GM12892 (cell line): ENCODE data around the gene CD274.

Experiments
- DNase-seq: peaks from one replicate; pipeline ENCODE4 v3.0.0; 2011; ENCODE audit not compliant: insufficient read length
- FAIRE-seq: peaks from 2 replicates; lab custom pipeline; 2011; peaks lifted over from hg19 to GRCh38; lab: Jason Lieb, UNC
- POLR2A ChIP-seq: IDR thresholded peaks from 2 replicates; pipeline ENCODE4 v1.6.1; 2011; ENCODE audit warnings: low read depth, low read length, control low read depth
- POLR2AphosphoS5 ChIP-seq: IDR thresholded peaks from 2 replicates; pipeline ENCODE4 v1.6.1; 2011; ENCODE audit warnings: low read depth, low read length, control low read depth
- TAF1 ChIP-seq: IDR thresholded peaks from 2 replicates; pipeline ENCODE4 v1.6.1; 2011; ENCODE audit warnings: low read depth, mild to moderate bottlenecking, control low read depth, low read length, borderline replicate concordance

Gene CD274

DNA sequence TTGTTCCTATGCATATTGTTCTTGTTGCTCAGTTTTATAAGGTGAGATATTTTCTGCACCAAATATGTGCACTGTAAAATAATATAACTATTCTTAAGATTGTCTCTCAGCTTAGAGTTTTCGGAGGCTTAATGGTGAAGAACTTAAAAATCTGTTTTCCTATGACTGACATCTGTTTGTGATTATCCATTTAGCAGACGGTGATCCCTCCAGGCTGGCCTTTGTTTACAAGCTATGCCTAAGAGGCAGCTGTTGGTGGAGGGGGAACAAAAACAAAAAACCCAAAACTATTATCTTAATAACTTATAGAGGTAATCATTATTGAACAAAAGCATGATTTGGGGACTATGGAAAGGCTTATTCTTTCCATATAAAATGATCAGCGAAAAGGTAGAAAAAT lies 60.6 kb downstream of the CD274 start:
- FAIRE-seq: no peak
- no peak for TF ChIP-seq POLR2A
- no peak for TF ChIP-seq TAF1
- no peak for TF ChIP-seq POLR2AphosphoS5
- no peak for DNase-seq

DNA sequence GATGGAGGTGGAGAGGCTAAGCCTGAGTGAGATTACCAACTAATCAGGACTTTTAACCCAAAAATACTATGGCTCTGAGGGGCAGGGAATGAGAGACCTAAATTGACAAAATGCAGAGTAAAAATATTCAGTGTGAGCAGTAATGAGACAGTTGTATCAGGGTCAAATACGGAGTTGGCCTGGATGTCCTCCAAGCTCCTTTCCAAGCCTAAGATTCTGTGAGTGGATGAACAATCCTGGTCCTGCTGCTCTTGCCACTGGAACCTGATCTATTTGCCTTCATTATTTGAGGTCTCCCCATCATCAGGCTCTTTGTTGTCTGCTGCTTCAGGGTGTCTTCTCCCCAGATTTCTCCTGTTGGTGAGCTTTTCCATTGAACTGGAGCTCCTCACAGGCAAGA lies 61.1 kb downstream of the CD274 start:
- FAIRE-seq: no peak
- no peak for DNase-seq

DNA sequence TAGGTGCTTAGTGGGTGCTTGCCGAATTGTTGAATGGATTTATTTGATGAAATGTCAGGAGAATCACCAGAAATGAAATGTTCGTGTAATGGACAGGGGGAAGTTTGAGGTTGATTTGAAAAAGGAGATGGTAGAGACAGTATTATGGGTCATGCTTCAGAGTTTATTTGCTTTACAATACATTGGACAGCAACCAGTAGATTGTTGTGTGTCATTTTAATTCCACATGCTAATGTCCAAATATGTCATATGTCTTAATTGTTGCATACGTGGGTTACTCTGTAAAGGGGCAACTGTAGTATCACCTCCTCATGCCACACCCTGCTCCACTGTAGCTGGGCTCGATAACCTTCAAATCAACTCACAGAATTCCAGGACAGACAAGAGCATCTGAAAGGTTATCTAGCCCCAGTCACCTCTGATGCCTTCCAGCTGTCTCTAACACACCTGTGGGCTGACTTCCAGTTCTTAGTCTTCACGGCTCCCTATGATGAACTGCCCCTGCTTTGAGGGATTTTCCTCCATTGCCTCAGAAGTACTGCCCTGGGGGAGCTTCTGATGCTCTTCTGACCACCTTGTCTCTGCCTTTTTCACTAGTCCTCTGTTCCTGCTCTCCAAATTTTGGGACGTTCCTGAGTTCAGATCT lies 61.7 kb downstream of the CD274 start:
- FAIRE-seq (no peak), DNase-seq (no peak)
- TF ChIP-seq TAF1 (no peak), POLR2A (no peak), POLR2AphosphoS5 (no peak)

More for the DNA sequence above, 61.1 kb downstream of the CD274 start:
- TF ChIP-seq POLR2A (no peak), POLR2AphosphoS5 (no peak), TAF1 (no peak)

DNA sequence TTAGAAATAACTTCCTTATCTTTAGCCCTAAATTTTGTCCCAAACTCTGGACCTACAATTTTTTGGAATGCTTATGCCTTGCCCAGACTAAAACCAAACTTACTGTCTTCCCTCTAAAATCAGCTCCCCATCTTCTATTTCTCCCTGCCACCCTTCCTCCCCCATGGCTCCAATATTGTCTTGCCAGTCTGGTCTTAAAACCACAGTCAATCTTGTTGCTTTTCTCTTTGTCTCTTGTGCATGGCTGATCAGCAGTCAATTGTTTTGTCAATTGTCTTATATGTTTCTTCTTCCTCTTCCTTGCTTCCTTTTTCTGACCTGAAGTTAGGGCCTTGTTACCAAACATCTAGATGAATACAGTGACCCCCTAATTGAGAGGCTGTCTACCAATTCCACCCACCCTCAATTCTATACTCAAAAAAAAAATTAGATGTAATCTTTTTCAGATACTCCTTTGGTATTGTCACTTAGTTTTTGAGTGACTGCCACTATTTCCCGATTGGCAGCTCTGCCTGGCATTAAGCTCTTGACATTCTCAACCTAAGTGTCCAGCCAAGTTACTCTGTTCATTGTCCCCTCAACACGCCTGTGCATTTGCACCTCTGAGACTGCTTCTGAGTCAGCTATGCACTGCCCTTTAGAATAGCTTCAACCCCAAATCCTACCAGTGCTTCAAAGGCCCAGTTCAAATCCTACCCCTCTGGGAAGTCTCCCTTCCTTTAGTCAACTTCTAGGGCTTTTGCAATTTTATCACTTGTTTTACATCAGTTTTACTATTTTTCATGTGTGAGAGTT lies 62.5 kb downstream of the CD274 start:
- TF ChIP-seq POLR2A: no peak
- no peak for TF ChIP-seq POLR2AphosphoS5
- no peak for TF ChIP-seq TAF1
- DNase-seq: no peak
- no peak for FAIRE-seq

DNA sequence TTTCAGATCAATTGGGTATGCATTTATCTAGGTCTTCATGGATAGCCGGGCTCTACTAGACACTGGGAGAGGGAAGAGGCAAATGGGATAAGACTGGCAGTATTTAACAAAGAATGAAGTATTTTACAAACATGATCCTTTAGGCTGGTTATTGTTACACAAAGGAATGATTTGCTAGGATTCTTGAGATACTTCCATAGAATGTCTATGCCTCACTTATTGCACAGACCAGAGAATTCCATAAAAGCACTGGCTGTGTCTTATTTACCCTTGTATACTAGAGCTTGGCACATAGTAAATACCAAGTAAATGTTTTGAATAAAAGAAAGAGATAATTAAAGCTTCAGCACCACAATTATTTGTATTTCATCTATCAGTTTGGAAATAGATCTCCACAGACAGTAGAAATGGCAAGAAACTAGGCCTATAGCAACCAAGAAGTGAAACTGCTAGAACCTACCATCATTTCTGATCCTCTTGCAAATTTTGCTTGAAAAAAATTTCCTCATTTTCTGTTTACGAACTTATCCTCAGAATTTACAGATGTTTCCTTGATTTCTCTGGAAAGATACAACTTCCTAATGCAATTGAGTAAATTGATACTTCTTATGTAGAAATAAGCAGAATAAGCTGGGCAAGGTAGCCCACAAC lies 63.7 kb downstream of the CD274 start:
- FAIRE-seq (no peak), DNase-seq (no peak)
- TF ChIP-seq POLR2A (no peak), POLR2AphosphoS5 (no peak), TAF1 (no peak)

DNA sequence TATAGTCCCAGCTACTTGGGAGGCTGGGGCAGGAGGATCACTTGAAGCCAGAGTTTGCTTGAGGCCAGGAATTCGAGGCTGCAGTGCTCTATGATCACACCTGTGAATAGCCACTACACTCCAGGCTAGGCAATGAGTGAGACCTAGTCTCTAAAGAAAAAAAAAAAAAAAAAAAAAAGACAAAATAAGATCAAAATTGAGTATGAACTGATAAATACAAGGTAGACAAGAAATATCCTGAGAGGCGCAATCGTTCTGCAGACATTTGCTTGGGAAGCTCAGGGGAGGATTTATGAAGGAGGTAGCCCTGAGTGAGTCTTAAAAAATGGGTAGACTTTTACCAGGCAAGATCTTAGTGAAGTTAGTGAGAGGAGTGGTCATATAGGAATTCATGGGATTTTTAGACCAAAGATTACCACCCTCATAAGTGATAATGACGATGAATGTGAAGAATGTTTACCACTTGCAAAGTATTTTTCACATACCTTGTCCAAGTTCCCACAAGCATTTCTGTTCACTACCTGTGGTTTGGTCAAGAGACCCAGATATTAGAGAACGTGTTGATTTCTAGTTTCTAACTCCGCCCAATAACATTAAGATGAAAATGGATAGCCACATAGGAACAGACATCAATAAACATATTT lies 64.4 kb downstream of the CD274 start:
- DNase-seq (no peak), FAIRE-seq (no peak)
- TF ChIP-seq POLR2A (no peak), TAF1 (no peak), POLR2AphosphoS5 (no peak)

DNA sequence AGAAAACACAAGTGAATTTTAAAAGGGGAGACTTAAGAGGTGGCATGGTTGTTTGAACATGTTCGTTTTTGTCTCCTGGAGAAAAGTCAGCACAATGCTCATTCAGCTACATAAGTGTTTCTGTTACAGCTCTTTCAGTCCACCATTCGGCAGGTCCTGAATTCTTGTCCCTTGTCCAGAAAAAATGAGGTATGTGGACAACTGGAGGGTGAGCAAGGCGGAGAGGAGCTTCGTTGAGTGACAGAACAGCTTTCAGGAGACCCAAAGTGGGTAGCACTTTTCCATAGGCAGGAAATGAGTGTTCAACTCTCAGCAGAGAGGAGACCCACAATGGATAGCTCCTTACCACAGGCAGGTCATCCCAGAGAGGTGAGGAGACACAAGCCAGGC lies 64.9 kb downstream of the CD274 start:
- TF ChIP-seq POLR2A (no peak), TAF1 (no peak), POLR2AphosphoS5 (no peak)
- DNase-seq (no peak), FAIRE-seq (no peak)

DNA sequence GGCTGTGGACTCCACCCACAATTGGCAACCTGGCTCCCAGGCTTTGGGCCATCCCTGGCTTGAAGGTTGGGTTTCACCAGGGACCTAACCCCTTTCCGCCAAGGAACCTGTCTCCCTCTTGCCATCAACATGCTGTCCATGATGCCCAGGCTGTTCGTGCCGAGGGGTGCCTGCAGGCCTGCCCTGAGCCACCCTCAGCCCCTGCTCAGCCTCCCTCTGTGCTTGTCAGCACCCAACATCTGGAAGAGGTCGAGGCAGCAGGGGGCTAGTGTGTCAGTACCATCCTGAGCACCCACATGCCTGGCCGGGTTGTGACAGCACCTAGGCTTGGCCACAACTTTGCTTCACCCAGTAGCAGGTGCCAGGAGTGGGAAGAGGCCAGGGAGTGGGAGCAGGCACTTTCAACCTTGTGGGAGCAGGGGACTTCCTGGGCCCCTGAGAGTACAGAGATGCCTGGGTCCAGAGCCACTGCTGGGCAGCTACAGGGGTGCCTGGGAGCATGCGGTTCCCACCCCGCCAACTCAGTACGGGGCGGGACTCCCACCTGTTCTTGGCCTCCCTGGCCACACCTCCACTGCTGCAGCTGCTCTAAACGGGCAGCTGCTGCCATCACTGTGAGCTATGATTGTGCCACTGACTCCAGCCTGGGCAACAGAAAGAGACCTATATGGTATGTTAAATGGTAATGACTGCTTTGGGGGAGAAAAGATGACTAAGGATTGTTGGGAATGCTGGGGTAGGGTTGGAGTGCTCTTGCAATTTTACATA lies 66.3 kb downstream of the CD274 start:
- DNase-seq (no peak), FAIRE-seq (no peak)
- no peak for TF ChIP-seq POLR2AphosphoS5
- TF ChIP-seq TAF1: no peak
- TF ChIP-seq POLR2A: no peak

DNA sequence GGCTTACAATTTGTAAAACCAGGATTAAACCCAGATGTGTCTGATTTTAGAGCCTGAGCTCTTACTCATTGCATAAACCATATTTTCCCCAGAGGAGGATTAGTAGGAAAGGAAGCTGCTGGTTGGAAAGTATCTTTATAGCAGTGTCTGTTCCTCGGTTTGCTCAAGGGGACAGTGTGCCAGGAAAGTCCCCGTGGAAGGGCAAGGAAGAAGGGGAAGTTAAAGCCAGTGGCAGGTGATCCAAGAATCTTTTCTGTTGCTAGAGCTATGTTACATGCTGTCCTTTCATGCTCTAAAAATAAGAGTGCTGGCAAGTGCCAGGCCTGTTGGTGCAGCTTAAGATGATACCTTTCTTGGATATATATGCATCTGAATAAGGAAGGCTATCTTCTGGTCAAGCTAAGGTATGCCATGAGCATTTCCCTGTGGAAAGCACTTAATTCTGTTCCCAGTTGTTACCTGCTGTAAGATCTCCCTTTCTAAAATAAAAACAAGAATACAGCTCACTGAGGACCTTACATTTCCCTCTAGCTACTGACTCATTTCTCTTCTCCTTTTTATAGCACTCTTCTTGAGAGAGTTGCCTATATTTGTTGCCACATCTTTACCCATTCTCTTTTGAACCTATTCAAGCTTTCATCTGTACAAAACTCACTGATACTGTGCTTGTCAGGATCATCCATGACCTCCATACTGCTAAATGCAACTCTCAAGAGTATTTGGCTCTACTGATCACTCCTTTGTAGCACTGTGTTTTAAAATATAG lies 68.0 kb downstream of the CD274 start:
- DNase-seq: no peak
- peak; percentile 92 for FAIRE-seq
- TF ChIP-seq POLR2A: no peak
- no peak for TF ChIP-seq POLR2AphosphoS5
- no peak for TF ChIP-seq TAF1

DNA sequence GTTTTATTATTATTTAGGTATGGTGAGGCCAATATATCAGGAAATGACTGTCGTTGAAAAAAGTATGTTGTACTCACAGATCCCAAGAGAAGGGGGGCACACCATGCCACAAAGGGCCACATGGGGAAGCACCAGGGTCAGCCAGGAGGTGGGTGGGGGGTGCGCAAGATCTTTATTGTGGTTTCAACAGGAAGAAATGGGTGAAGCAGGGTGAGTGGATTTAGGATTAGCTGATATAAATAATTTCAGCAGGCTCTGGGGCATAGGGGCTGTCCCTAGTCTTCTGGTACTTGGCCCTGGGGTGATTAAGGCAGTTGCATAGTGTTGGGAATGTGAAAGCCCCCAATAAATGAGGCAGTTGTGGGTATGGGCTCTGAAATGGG lies 68.6 kb downstream of the CD274 start:
- TF ChIP-seq TAF1 (no peak), POLR2A (no peak), POLR2AphosphoS5 (no peak)
- DNase-seq: no peak
- FAIRE-seq: no peak
